ENCODE data around the gene FSCN2.
"Not testable (repeated sequence)": the region's sequence is repeated elsewhere in the genome, so short reads cannot be mapped to it uniquely, and the experiment has no call there.

FSCN2 gene

DNA sequence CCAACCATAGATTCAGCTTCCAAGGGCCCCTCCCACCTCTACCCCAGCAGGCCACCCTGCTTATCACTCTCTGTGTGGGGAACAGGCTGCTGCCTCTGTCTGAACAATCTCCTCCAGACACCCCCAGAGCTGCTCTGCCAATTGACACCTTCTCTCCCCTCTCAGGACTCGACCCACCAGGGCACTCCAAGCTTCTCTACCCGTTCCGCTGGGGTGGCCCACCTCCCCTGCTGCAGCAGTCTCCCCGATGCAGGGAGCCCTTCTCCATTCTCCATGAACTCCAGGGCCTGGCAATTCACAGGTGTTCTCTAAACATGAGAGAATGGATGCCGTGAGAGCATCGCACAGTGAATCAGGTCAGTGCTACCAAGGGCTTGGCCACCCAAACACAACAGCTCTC, 52.3 kb downstream of the FSCN2 start:
- no peak for DNase-seq

GRCh38 chr17:81581758-81582157, 53.6 kb downstream of the FSCN2 start:
- no peak for DNase-seq

GRCh38 chr17:81582341-81582740, 54.2 kb downstream of the FSCN2 start:
- no peak for DNase-seq

DNA sequence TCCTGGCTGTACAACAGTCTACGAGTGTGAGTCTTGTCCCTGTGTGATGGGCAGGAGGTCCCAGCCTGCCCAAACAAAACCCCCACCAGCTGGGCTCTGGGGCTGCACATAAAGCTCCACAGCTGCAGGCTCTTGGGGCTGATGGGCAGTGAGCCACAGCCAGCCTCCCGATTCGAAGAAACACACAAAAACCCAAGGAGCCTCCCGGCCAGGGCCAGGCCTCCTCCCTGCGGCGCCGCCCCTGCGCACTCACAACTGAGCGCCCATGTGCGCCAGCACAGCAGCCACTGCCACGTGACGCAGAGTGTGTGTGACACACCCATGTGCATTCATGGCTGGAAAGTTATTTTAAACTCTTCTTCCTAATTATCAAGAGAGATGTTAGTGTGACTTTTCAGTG, 54.6 kb downstream of the FSCN2 start:
- no peak for DNase-seq

DNA sequence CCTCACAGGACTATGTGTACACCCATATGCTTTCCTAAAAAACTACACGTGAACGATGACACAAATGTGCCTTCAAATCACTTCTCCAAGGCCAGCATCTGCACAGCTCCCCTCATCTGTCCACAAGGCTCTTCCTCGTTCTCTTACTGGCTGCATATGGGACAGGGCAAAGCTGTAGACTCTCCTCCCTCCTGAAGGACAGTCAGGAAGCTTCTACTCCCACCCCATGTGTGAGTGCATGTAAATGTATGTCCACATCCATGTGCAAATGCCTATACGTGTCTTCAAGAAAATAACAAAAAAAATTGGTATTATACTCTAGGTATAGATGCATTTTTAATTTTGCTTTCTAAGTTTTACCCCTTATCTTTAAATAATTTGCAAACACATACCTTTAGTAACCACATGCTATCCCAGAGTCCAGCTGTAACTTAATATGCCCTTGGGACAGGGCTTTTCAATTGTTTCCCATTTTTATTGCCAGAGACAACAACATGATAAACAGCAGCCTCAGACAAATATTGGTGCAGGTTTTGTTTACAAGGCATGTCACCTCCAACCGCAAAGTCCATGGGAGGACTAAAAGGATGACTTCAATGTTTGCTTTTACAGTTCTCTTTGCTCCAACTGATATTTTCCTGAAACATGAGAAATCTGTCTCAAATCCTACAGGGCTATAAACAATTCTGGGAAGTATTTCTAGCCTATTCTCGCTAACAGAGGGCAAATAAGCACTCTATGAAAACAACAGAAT, 55.6 kb downstream of the FSCN2 start:
- no peak for DNase-seq

GRCh38 chr17:81584771-81585170, 56.6 kb downstream of the FSCN2 start:
- not testable (repeated sequence) for DNase-seq

- no peak for DNase-seq
These were observed 57.9 kb downstream of the FSCN2 start for GRCh38 chr17:81586096-81586495.
